H1 (cell line): ENCODE results near the gene CNTN5. TPM values are rescaled to one million over a fixed set of nuclear protein-coding genes. Genes with fewer than 3 reads are reported as not detected.

Source experiments
- ATF2 ChIP-seq: IDR thresholded peaks from 2 replicates; pipeline ENCODE4 v1.6.1; 2012; ENCODE audit warnings: low read length, inconsistent platforms
- EP300 ChIP-seq, 2 experiments: IDR thresholded peaks; 1 replicate in 1 of 2; 2 replicates in 1 of 2; pipeline ENCODE4 v1.6.1; 2011 to 2012; ENCODE audit warnings: low read depth in 2 of 2, low read length in 2 of 2, mild to moderate bottlenecking in 2 of 2, borderline replicate concordance in 1 of 2, inconsistent platforms in 1 of 2, moderate library complexity in 1 of 2
- GABPA ChIP-seq: IDR thresholded peaks from 2 replicates; pipeline ENCODE4 v1.6.1; 2011; ENCODE audit warnings: mild to moderate bottlenecking, low read length, moderate library complexity, borderline replicate concordance; ENCODE audit not compliant: insufficient read depth
- HDAC2 ChIP-seq, 2 experiments: fragments of 300-600 bp in 1 of 2; sonication (generic) in 1 of 2; IDR thresholded peaks; 2 replicates each; pipeline ENCODE4 v1.6.1; 2011 to 2012; ENCODE audit warnings: low read depth in 2 of 2, low read length in 2 of 2, mild to moderate bottlenecking in 2 of 2, moderate library complexity in 2 of 2, borderline replicate concordance in 1 of 2, inconsistent platforms in 1 of 2
- KDM5A ChIP-seq: fragments of 200-600 bp; IDR thresholded peaks from 2 replicates; pipeline ENCODE4 v1.7.1; 2012; ENCODE audit warnings: mild to moderate bottlenecking, low read length, inconsistent platforms, mixed read lengths
- SAP30 ChIP-seq: fragments of 300-600 bp; sonication (generic); IDR thresholded peaks from 2 replicates; pipeline ENCODE4 v1.7.1; 2012; ENCODE audit warnings: low read length, moderate library complexity, mild to moderate bottlenecking, inconsistent platforms; ENCODE audit not compliant: insufficient read depth, insufficient replicate concordance
- SP1 ChIP-seq: IDR thresholded peaks from 2 replicates; pipeline ENCODE4 v1.6.1; 2011; ENCODE audit warnings: low read depth, low read length
- polyA plus RNA-seq, 7 experiments: library from polyadenylated mRNA; depleted of rRNA in 3 of 7; stranded (reverse) in 5 of 7; unstranded in 2 of 7; fragments of >200 nt in 5 of 7; fragments of 200-250 nt in 2 of 7; gene quantifications; 1 replicate in 5 of 7; 2 replicates in 1 of 7; 4 replicates in 1 of 7; pipeline versions ENCODE4 v1.2.1 to v1.2.3, GENCODE V29; 2011 to 2013; ENCODE audit warnings: missing spikeins in 2 of 7, mixed read lengths in 2 of 7
- total RNA-seq: library from RNA; stranded (reverse); fragmentation: NEBNext Ultra II Directional; extraction: Animal tissue kit (Norgen Biotek cat#: 25700); gene quantifications from 2 replicates; pipeline ENCODE4 v1.2.1, GENCODE V29; 2021

The CNTN5 gene
- total and polyA plus RNA-seq, 2 of the 8 experiments (the other 6 are each of a cell fraction or from before 2014, with no cell fraction given), result not detected

DNA sequence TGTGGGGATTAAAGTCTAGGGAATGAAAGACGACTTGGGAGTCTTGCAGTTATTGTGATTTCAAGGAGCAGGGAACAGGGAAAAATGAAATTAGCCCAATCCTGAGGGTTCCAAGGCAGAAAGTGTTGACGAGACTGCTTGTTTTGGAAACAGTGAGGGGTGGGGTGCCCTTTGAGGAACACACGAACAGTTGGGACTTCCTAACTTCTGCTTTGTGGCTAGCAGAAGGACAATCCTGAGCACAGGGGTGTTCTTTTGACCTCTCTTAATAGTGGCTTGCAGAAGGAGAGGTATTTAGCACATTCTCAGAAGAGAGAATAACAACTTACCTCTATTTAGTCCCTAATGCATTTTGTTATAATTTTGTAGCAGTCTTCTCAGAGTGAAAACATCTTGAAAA is 1120.5 kb downstream of the CNTN5 start (continued):
- TF ChIP-seq SAP30 (no peak), SP1 (no peak), GABPA (no peak), EP300 (IDR thresholded peaks at IDR 0.05; ENCODE audit: borderline replicate concordance in 1 of 2, low read depth in 2 of 2, low read length in 2 of 2) (no peak), HDAC2 (IDR thresholded peaks at IDR 0.05; ENCODE audit: borderline replicate concordance in 1 of 2, low read depth in 2 of 2, low read length in 2 of 2) (no peak), KDM5A (no peak), ATF2 (no peak)
- TF ChIP-seq, all 59 proteins: peak for 0
